OCI-LY3 (cell line): Measurements from ENCODE around the gene FAM229A.

Experiments used
- CTCF ChIP-seq: fragments of 200-600, 300-600 bp; sonication (generic); IDR thresholded peaks from 2 replicates; pipeline ENCODE4 v1.5.1; 2014; ENCODE audit warnings: antibody characterized with exemption, low read length, low read depth
- EZH2phosphoT487 ChIP-seq: fragments of 200-600 bp; shearing (Covaris generic); IDR thresholded peaks from 2 replicates; pipeline ENCODE4 v1.6.1; 2018; ENCODE audit warnings: antibody characterized with exemption, mixed run types, low read depth

GRCh38 chr1:32377541-32378220 lies 15.4 kb upstream of the FAM229A start:
- TF ChIP-seq CTCF (no peak), EZH2phosphoT487 (no peak)
